Measurements from ENCODE around the gene LKAAEAR1.

GRCh38 chr20:64035066-64035932 is 48.9 kb downstream of the LKAAEAR1 start:
- TF ChIP-seq EZH2 (IDR thresholded peaks at IDR 0.05; ENCODE audit: borderline replicate concordance, low read depth, low read length) (no peak), CTCF (IDR thresholded peaks at IDR 0.05 in 2 of 3, conservative IDR thresholded peaks at IDR 0.05 in 1 of 3; ENCODE audit: insufficient read depth in 2 of 3, low read depth in 1 of 3, low read length in 3 of 3) (no peak)

All from K562 (cell line).